ENCODE measurements around the gene KIAA1328. TPM values are rescaled to one million over a fixed set of nuclear protein-coding genes. Genes with fewer than 3 reads are reported as not detected.
A peak's percentile ranks its signal among the peaks of the same experiment; 100 is the strongest.

KIAA1328 gene
- total and polyA plus RNA-seq, 9 of the 15 experiments (the other 6 are each of a cell fraction or from before 2014, with no cell fraction given), result 4.0 to 8.6 (median 7.4) TPM

DNA sequence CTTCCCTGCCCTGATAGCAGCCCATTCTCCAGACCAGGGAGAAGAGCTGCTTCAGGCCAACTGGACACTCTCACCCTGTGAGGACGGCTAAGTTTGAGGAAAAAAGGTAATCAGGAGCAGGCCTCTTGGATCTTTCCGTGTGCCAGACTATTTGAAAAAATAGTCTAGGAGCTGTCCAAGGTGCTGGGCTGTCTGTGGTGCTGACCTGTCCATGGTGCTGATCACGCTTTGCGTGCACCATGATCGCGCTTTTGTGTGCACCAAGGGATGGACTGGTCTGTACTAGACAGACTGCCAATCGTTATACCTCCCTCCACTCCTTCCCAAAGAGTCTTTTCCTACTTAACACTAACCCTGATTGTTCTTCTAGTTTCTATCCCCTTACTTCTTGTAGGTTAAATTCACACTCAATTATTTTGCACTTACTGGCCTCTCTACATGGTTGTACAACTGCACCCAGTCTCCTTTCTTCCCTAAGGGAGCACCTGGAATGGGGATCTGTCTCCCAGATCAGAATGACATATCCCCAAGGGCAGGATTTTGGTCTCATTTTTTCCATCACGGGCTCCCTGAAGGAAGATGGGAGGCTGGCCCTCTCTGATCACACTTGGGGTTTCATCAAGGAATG, 441.2 kb downstream of the KIAA1328 start (continued):
- peak; percentile 79 for TF ChIP-seq PTRF (tag; IDR thresholded peaks at IDR 0.05)
- peak; percentile 100 for TF ChIP-seq HMGXB4 (CRISPR knock-in tag; IDR thresholded peaks at IDR 0.05)
- no peak for TF ChIP-seq HNRNPH1 (optimal IDR thresholded peaks at IDR 0.05; ENCODE audit: low read depth, low read length)
- no peak for TF ChIP-seq HOXB6 (CRISPR knock-in tag; IDR thresholded peaks at IDR 0.05; ENCODE audit: borderline replicate concordance)
- peak; percentile 60 for TF ChIP-seq ZNF431 (CRISPR knock-in tag; IDR thresholded peaks at IDR 0.05)
- no peak for TF ChIP-seq TAF9B (IDR thresholded peaks at IDR 0.05; ENCODE audit: partially characterized antibody)
- TF ChIP-seq MAFF (IDR thresholded peaks at IDR 0.05; ENCODE audit: low read length), result no peak
- no peak for TF ChIP-seq NFATC3 (IDR thresholded peaks at IDR 0.05)
- peak; percentile 58 for TF ChIP-seq ZNF121 (CRISPR knock-in tag; conservative IDR thresholded peaks at IDR 0.05)
- TF ChIP-seq FOXM1 (IDR thresholded peaks at IDR 0.05; ENCODE audit: low read depth), result no peak
- TF ChIP-seq FOXM1 (CRISPR knock-in tag; IDR thresholded peaks at IDR 0.05; ENCODE audit: low read depth), result peak; percentile 98
- no peak for TF ChIP-seq PTBP1 (IDR thresholded peaks at IDR 0.05; ENCODE audit: low read depth, low read length)
- TF ChIP-seq ZNF609 (CRISPR knock-in tag; IDR thresholded peaks at IDR 0.05; ENCODE audit: borderline replicate concordance), result peak; percentile 97
- TF ChIP-seq ATF3 (IDR thresholded peaks at IDR 0.05), result no peak
- no peak for TF ChIP-seq ATF3 (CRISPR knock-in tag; conservative IDR thresholded peaks at IDR 0.05)
- 0 out of 4 replicates have a peak, but pooled peaks of 1 of the 2 experiments have one; percentile 59 for TF ChIP-seq KDM4B (IDR thresholded peaks at IDR 0.05; ENCODE audit: borderline replicate concordance in 2 of 2, low read depth in 1 of 2)
- no peak for TF ChIP-seq TSC22D4 (tag; IDR thresholded peaks at IDR 0.05)
- TF ChIP-seq ZSCAN29 (IDR thresholded peaks at IDR 0.05), result no peak
- TF ChIP-seq ZNF311 (CRISPR knock-in tag; IDR thresholded peaks at IDR 0.05), result peak; percentile 89
- no peak for TF ChIP-seq ZBTB17 (CRISPR knock-in tag; IDR thresholded peaks at IDR 0.05)

All from K562 (cell line).